CD4-positive, alpha-beta T cell treated with Interleukin-17A for 4 hours (primary cell): ENCODE results near the gene IKBKE.

Experiments
- DNase-seq: peaks from one replicate; pipeline ENCODE4 v3.0.0-alpha.2; 2020; ENCODE audit warnings: mixed read lengths

Gene IKBKE

DNA sequence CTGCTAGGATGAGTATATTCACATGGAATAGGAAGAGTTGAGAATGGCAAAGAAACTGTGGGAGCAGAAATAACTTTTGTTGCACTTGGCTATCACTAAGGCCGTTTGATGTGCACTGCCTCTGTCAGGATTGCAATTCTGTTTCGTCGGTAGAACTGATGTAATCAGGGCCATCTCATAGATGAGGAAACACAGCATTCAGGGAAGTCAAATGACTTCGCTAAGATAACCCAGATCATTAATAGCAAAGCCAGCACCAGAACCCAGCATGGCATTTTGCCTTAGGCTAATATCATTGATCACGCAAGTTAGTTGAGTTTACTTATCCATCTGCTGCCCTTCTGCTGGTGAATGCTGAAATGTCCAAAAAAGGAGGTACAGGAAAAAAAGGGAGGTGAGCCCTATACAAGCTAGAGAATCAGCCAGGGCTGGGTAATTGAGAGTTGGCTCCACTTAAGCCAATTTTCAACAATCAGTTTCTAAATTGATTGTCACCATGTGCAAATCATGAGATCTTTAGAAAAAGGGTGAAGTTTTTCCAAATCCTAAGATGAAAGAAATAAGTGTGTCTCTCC, 44.6 kb downstream of the IKBKE start:
- DNase-seq, result no peak

DNA sequence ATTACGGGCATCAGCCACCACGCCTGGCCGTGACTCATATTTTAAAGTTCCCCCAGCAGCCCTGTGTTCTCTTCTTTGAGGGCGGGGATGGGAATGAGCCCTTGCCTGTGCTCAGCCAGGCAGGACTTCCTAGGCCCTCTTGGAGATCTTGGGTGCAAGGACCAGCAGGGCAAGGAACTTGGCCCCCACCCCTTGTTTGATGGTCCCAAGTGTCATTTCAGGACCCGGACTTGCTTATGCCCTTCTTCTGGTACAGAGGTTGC, 46.4 kb downstream of the IKBKE start:
- no peak for DNase-seq

DNA sequence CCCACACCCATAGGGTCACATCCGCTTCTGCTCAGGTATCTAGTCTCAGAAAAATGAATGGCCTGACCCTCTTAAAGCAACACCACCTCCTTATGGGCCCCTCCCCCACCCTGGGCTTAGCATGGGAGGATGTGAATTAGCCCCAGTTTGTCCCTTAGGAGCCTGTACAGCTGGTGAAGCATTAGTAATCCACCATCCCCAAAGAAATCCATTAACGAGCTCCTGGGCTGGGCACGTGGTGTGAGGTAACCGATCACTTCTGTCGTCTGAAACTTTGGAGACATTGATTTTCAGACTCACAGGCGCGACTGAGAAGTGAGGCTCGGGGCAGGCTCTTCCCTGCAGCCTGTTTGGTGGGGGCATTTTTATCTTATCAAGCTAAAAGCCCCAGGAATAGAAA, 47.5 kb downstream of the IKBKE start:
- DNase-seq, result no peak

DNA sequence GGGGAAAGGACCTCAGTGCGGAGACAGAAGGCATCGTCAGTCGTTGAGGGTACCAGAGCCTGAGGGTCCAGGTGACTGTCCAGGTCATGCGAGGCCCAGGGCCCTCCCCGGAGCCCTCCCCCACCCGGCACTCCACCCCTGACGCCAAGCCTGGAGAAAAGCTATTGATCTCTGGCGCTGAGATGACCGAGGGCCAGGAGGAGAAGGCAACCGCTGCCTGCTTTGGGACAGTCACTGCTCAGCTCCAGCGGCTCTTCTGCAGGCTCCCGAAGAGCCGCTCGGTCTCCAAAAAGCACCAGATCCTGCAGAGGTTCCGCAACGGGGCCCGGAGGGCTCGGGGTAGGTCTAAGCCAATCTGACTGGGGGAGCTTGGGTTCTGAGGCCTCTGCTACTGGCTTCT, 47.9 kb downstream of the IKBKE start:
- no peak for DNase-seq

DNA sequence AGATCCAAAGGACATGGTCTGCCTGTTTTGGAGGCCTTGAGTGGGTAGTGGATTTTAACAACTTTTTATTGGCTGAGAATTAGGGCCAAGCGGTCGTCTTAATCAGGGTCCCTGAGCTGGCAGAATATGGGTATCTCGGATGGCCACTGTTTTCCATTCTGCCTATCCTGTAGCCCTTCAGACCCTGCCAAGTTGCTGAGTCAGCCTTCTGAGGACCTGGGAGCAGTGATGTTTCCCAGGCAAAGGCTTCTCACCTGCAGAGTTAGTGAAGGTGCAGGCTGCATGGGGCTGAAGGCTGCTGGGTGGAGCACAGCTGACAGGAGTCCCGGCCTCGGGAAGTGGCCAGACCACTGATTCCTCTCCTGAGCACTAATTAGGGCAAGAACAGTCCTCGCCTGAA, 48.5 kb downstream of the IKBKE start:
- DNase-seq, result no peak

DNA sequence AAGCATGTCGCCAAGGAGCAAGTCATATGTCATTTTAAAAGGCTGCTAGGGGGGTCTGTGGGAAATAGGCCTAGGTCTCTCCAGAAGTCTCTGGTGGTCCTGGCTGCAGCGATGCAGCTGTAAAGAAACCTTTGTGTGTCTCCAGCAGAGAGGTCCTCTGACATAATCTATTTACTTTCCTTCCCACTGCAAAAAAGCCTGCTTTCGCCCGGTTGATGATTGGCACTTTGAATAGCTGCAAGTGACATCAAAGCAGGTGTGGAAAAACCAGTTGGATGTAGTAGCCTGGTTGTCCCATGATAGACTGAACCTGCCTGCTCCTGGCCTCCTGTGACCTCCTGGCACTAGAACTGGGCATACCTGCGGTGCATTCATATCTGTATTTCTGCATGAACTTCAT, 50.9 kb downstream of the IKBKE start:
- no peak for DNase-seq

DNA sequence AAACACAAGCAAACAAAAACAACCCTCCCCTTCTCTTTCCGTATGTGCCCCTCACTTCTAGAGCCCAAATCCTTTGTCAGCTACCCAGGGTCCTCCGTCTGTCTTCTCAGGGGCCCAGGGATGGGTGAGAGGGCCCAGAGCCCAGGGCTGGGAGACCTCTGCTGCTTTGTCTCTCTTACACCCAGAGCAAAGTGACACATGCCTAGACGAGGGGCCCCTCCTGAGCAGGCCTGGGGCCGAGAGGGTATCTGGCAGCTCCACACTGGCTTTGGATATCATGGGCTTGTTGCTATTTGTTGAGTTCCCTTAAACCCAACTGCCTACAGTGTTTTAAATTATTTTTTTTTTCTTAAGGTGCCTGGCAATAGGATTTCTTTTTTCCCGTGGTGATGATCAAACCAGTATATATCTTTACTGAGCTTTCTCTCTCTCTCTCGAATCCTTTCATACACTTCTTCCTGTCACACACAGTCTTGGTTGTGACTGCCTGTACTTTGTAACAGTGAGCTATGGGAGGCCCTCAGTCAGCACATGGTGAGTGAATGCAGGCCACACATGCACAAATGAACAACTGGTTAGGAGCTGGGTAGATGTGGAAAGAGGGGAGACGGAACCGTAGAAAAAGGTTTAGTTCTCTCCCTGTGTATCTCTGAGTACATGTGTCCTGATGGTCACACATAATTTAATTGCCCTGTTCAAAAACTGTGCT, 51.6 kb downstream of the IKBKE start:
- no peak for DNase-seq

DNA sequence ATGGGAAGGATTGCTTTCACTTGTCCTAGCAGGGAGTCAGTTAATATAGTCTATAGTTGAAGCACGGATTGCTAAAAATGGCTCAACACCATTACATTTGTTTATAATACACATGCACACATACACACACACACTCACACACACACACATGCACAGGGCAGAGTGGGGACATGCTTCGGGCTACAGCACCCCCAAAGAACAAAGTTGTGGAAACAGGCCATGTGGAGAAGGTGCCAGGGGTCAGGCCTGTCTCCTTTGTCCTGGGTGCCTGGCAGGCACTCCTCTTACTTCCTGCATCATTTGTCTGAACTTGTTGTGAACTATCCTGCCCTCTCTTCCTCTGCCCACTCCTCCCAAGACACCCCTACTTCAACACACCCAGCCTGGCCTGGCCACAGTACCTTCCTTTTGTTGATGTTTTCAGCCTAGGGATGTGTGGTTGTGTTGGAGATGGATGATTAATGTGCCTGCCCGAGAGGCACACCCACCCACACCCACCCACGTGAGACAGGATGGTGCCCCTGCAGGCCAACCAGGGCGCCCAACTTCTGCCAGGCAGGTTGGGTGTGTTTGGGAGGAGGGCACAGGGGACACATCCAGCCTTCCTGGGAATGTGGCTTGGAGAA, 54.6 kb downstream of the IKBKE start:
- no peak for DNase-seq

DNA sequence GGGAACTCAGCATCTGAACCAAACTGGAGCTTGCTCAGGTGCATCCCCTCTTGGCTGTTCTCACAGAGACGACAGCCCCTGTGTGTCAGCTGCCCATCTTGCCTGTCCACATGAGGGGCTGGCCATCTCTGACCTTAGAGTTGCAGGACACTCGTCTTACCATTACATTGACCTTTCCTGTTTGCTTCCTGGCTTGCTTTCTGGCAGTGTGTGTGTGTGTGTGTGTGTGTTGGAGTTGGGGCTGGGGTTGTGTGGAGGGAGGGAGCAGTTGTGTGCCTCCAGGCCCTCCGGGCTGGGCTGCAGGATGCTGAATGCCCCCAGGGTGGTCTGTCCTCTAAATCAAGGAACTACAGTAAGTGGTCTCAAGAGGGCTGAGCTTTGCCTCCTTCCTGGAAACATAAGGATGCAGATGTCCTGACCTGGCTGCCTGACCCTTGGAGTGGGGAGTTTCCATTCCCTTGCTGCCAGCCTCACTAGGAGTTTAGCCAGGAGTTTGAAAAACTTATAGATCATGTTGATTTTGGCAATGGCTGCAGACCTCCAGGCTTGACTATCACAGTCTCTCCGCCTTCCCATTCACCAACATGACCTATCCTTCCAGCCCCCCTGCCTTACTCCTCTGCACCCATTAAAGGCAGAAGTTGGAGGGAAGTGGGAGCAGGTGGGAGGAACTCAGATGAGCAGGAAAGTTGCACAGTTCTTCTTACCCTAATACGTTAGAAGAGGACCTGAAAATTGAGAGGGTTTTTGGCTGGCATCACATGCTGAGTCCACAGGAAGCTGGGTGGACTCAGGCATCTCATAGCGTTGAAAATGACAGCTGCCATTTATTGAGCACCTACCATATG, 56.0 kb downstream of the IKBKE start:
- no peak for DNase-seq

DNA sequence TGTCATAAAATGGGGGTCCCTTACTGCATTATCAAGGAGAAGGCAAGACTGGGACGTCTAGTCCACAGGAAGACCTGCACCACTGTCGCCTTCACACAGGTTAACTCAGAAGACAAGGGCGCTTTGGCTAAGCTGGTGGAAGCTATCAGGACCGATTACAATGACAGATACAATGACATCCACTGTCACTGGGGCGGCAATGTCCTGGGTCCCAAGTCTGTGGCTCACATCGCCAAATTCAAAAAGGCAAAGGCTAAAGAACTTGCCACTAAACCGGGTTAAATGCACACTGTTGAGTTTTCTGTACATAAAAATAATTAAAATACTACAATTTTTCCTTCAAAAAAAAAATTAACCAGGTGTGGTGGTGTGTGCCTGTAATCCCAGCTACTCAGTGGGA, 59.1 kb downstream of the IKBKE start:
- DNase-seq, result no peak

DNA sequence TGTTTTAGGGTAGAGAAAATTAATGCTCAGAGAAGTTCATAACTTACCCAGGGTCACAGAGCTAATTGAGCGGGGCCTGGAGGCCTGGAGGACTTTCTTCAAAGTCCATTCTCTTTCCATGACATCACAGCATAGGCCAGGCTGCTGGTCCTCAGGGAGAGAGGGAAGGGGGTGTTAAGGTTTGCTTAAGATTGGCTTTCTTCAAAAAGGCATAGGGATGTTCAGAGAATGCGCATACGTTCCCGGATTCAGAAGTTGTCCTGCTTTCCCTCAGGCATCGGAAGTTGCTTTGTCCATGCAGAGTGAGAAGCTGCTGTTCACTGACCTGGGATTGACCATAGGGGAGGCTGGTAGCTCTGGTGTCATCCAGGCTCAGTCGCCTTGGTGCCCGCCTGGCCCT, 62.1 kb downstream of the IKBKE start:
- no peak for DNase-seq

DNA sequence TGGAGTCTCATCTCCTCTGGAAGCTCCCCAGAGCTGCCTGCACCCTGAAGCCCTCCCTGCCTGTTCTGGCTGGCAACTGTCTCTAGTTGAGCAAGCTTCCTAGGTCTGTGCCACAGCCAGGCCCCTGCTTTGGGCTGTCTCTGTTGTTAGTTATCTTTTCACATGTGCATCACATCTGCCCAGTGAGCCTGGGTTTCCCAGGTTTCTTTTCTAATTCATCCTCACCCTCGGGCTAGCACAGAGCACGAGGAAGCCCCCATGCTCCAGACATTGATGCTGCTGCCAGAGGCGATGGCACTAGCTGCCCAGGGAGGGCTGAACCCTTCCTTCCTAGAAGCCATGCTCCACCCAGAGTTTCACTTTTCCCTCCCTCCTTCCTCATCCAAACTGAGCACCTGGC, 64.3 kb downstream of the IKBKE start:
- no peak for DNase-seq

DNA sequence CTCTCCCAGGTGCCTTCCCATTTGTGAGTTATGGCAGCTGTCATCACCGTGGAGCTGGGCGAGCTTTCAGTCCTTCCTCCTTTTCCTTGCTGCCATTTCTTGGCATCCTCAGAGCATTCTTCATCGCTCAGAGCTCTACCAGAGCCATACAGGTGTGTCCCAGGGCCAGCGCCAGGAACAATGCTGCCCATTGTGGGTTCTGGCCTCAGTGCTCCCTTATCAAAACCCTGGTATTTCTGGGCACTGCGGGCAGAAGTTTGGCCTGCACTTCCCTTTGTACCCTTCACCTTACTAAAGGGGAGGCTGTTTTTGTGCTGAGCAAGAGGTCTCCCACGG, 65.5 kb downstream of the IKBKE start:
- no peak for DNase-seq

DNA sequence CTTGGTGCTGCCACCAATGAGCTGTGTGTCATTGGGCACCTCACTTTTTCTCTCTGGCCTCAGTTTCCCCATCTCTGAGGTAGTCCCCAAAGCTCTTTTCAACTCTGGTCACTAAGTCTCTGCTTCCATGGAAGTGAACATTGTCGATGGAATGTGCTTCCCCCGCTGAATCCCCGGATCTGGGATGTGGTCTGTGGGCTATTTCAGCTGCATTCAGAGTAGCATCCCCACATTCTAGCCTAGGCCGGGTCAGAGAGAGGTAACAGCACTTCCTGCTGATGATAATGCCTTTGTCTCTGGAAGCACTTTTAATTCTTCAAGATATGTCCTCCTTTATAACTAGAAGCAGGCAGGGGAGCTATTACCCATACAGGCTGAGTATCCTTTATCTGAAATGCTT, 66.9 kb downstream of the IKBKE start:
- no peak for DNase-seq

DNA sequence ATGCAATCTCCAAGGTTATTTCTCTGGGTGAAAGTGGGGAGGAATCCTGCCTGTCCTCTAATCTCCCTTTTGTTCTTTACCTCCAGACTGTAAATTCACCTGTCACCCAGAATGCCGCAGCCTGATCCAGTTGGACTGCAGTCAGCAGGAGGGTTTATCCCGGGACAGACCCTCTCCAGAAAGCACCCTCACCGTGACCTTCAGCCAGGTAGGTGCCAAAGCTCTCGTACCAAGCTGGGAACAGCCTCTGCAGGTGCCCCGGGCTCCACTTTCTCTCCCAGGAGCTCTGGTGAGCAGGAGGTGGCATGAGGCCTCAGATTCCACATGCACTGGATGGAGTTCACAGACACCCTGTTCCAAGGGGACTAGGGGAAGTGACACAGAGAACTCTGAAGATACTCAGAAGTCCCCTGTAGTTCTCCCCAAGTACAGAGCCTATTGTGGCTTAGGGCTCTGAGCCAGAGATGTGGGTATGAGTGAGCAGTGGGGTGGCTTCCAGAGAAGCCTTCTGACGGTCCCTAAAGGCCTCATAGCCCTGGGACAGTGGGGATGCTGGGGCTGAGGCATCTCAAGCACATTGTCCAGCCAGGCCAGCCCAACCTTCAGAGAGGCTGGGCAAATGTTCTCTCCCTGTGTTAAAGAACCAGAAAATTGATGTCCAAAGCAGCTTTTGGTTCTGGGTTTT, 68.0 kb downstream of the IKBKE start:
- DNase-seq, result no peak

DNA sequence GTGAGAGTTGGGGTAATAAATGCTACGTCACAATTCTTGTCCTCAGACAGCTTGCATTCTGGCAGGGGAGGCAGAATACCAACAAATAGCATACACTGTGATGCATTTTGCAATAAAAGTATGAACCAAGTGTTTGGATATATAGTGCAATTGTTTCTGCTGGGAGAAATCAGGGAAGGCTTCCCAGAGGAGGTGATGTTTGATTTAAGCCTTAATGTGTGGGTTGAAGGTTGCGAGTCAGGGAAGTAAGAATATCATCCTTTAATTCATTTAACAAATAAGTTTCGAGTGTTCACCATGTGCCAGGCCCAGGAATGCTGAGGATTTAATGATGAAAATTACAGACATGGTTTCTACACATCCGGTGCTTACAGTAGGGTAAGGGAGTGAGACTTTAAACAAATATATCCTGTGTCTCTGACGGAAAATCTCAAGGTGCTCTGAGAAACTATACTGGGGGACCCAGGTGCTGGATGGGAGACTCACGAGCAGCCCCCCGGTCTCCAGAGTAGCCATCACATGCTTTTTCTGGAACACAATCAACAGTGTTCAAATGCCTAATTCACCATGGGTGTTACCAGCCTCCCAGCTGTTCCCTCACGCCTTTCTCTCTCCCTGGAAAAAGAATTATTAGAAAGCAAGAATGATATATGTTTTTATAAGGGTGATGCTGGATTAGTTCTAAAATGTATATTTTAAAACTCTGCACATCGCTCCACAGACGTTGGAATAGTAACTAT, 68.8 kb downstream of the IKBKE start:
- no peak for DNase-seq

DNA sequence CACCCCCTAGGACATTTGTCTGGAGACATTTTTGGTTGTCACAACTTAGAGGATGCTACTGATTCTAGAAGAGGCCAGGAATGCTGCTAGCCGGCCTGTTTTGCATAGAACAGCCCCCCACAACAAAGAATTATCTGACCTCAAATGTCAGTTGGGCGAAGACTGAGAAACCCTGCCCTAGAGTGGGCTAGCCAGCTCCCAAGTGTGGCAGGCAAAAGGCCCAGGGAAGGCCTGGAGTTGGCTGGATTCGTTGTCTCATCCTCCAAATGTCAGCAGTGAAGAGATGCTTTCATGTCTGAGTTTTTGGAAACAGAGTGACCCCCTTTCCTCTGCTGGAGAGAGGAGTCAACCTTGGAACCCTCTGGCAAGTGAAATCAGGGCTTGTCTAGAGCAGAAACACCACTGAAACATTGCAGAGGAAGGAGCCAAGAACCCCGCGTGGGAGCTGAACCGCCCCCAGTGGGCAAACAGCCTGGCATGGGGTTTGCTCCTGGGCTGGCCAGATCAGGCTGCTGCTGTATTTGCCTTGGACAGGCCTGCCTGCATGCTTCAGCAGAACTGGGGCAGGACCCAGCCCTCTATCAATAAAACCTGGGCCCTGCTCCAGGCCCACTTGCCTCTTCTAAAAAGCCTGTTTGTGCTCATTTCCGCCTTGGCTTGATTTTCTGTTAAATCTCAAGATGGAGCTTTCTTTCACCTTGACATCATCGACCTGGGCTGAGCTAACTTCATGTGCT, 69.9 kb downstream of the IKBKE start:
- DNase-seq, result no peak

DNA sequence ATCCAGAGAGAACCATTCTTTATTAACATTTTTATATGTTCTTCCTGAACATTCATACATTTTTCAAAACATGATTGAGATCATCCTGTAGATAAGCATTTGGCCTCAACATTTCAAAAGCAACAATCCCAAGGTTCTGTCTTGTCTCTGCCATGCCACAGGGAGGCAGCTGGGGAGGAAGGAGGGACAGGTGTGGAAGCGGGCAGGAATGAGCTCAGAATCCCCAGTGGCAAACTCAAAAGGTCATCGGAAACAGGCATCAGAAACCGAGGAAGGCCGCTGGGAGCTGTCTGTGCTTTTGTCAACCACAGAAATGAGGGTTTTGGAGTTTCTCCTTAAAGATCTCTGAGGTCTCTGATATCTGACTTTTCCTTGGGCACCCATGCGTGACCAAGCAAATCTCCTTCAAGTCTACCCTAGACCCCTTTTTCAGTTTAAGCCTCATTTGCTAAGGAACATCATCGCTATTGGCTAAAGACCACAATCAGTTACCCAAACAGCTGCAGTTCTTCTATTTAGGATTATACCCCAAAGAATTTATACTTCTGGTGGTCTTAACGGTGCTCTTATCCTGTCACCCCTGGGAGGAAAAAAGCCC, 71.1 kb downstream of the IKBKE start:
- DNase-seq, result no peak

DNA sequence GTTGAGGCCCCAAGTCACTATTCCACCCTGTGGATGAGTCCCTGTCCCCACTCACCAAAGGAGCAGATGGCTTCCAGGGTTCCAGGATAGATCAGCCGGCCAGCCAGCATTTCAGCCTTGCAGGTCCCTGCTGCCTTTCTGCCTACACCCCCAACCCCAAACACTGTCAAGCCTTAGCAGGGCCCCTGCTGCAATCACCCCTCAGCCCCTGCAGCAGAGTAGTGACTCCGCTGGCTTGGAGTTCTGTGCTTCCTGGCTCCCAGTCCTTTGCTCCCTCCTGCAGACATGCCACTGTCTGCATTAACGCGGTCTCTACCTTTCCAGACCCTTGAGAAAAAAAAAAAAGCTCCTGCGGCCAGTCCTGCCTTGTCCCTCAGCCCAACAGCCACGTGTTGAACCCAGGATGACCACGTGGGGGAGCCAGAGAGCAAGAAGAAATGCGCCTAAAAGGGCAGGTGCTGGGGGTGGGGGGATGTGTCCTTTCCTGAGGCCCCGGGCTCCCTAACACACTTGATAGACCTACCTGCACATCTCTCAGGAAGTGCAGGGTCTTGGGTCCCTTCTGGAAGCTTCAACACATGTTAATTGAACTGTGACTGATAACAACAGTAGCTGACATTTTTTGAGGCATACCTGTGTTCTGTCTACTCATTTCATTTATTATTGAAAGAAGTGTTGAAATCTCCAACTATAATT, 74.4 kb downstream of the IKBKE start:
- DNase-seq, result peak; percentile 87

DNA sequence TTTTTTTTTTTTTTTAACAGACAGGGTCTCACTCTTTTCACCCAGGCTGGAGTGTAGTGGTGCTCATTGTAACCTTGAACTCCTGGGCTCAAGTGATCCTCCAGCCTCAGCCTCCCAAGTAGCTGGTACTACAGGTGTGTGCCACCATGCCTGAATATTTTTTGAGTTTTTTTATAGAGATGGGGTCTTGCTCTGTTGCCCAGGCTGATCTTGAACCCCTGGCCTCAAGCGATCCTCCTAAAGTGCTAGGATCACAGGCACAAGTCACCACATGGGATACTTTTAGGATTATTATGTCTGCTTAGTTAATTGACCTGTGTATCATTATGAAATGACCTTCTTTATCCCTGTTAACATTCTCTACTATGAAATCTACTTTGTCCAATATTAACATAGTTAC, 75.1 kb downstream of the IKBKE start:
- no peak for DNase-seq
